GM21381 (cell line): ENCODE results near the gene GPRASP1.
"Not testable (repeated sequence)": the region's sequence is repeated elsewhere in the genome, so short reads cannot be mapped to it uniquely, and the experiment has no call there.

Source experiments
- ATAC-seq: cut with Tn5 transposase; IDR thresholded peaks from one replicate; pipeline ENCODE4 v1.9.1; 2021; ENCODE audit warnings: mild to moderate bottlenecking, moderate library complexity; ENCODE audit not compliant: unreplicated experiment

The GPRASP1 gene, protein sequence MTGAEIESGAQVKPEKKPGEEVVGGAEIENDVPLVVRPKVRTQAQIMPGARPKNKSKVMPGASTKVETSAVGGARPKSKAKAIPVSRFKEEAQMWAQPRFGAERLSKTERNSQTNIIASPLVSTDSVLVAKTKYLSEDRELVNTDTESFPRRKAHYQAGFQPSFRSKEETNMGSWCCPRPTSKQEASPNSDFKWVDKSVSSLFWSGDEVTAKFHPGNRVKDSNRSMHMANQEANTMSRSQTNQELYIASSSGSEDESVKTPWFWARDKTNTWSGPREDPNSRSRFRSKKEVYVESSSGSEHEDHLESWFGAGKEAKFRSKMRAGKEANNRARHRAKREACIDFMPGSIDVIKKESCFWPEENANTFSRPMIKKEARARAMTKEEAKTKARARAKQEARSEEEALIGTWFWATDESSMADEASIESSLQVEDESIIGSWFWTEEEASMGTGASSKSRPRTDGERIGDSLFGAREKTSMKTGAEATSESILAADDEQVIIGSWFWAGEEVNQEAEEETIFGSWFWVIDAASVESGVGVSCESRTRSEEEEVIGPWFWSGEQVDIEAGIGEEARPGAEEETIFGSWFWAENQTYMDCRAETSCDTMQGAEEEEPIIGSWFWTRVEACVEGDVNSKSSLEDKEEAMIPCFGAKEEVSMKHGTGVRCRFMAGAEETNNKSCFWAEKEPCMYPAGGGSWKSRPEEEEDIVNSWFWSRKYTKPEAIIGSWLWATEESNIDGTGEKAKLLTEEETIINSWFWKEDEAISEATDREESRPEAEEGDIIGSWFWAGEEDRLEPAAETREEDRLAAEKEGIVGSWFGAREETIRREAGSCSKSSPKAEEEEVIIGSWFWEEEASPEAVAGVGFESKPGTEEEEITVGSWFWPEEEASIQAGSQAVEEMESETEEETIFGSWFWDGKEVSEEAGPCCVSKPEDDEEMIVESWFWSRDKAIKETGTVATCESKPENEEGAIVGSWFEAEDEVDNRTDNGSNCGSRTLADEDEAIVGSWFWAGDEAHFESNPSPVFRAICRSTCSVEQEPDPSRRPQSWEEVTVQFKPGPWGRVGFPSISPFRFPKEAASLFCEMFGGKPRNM (N-terminal part only)

DNA sequence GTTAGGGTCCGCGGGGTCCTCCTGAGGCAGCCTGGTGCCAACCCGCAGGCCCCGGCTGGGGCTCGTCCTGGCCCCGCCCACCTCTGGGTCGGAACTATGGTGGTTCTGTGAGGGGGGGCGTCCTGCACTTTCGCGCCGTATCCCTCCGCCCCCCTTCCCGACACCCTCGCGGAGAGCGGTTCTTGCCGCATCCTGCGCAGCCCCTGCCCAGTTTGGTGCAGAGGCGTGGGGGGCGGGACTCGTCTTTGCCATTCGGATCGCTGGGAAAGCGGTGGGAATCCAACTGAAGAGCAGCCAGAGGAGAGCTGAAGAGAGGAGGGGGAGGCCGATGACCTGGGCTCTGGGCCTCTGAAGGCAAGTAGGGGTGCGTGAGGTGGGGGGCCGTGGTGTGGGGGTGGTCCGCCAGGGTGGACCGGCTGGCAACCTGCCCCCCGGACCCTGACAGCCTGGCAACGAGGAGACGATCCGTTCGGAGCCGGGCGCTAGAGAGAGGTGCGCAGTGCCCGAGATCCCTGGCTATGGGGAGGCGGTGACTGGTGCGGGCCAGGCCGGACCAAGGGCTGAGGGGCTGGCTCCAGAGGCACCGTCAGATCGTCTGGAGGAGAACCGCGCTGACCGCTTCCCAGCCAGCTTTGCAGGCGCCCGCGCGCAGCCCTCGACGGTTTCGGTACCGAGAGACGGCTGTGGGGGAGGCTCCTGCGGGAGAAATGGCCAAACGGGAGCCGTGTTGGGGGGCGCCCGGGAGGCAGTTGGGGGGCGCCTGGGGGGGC, at the start of gene GPRASP1:
Gene GPRASP1 (plus strand): TSS at position 242 of the 770 bp plus-strand sequence. CDS start 2,431 bp downstream, outside the sequence.
- ATAC-seq = peak; percentile 48

GRCh38 chrX:102604327-102604726, 47.0 kb upstream of the GPRASP1 start:
- no peak for ATAC-seq

GRCh38 chrX:102606115-102606514, 45.2 kb upstream of the GPRASP1 start:
- no peak for ATAC-seq

DNA sequence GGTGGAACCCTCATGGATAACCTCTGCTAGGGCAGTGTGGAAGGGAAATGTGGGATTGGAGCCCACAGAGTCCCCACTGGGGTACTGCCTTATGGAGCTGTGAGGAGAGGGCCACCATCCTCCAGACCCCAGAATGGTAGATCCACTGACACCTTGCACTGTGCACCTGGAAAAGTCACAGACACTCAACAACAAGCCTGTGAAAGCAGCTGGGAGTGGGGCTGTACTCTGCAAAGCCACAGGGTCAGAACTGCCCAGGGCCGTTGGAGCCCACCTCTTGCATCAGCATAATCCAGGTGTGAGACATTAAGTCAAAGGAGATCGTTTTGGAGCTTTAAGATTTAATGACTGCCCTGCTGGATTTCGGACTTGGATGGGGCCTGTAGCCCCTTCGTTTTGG, 40.4 kb upstream of the GPRASP1 start:
- ATAC-seq = no peak

DNA sequence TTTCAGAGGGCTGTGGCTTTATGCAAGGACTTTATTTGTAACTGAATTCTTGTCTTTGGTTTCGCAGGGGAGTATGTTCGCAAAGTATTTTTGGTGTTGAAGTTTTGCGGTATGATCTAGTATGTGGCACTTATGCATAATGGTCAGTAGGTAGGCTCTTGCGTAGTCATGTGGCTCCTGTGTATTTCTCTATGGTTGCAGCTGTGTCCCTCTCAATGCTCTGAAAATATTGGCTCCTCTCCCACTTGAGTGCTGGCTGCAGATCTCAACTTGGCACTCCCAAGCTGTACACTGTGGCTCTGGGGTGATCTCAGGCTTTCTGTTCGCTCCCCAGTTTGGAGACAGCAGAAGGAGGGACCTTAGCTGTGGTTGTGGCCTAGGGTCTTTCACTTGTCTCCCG, 27.2 kb upstream of the GPRASP1 start:
- ATAC-seq = no peak

DNA sequence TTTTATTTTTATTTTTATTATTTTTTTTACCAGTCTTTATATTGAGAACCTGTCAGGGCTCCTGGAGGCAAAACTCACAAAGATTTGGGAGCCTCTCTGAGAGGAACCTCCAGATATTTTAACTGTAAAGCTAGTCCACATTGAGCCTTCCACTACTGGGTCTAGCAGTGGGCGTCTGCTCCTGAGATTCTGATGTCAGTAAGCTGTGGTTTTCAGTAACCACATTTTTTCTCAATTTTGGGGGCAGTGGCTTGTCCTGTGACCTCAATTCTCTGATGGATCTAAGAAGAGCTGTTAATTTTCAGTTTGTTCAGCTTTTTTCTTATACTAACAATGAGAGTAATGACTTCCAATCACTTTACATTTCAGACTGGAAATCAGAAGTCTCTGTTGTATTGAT, 23.6 kb upstream of the GPRASP1 start:
- no peak for ATAC-seq

DNA sequence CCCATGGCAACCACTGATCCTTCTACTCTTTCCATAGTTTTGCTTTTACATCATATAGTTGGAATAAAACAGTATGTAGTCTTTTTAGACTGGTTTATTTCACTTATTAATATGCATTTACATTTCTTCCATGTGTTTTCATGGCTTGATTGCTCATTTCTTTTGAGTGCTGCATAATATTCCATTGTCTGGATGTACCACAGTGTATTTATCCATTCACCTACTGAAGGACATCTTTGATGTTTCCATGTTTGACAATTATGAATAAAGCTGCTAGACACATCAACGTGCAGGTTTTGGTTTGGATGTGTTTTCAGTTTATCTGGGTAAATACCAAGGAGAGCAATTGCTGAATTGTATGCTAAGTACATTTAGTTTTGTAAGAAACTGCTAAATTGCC, 13.7 kb upstream of the GPRASP1 start:
- ATAC-seq = no peak

GRCh38 chrX:102650903-102651241, 411 bp upstream of the GPRASP1 start:
- ATAC-seq = no peak

DNA sequence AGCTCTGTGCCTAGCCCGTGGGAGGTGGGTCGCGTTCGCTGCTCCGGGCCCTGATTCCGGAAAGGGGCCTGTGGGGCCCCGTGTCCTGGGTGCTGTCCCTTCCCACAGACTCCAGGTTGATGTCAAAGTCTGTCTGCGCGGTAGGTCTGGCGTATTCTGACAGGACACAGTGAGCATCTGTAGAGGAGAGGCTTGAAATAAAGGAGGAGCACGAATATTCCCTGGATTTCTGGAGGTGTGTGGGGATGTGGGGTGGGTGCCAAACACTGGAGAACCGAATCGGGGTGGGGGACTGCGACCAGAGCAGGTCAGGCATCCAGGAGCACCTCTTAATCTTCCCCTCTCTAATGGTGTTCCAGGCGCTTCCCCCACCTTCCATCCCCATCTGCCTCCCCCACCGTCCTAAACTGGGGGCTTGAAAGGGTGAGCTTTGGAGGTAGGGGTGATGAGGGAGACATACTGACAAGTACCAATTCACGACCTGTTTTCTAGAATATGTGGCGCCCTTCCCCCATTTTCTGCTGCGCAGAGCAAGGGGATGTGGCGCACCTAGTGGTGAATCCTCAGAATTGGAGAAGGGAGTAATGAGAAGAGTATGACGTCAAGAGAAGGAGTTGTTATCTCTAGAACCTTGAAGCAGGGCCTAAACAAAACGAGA, 877 bp downstream of the GPRASP1 start:
- ATAC-seq = peak; percentile 73

- no peak for ATAC-seq
These were observed 3.4 kb downstream of the GPRASP1 start for GRCh38 chrX:102654696-102655095.

DNA sequence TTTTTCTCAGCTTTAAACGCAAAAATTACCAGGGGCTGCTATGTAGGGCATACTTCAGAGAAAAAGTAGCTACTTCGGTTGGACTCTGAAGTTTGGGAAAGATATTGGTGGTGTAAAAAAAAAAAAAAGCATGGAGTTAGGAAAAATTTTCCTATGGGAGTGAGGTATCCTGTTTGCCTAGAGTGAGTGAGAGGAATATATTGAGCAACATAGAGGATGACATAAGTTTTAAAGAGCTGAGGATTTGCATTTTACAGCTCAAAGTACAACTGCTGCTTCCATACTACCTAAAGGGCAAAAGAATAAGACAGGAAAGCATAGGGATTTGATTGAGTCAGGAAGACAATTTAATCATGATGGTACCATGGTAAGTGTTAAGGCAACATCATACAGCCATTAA, 7.3 kb downstream of the GPRASP1 start:
- no peak for ATAC-seq

DNA sequence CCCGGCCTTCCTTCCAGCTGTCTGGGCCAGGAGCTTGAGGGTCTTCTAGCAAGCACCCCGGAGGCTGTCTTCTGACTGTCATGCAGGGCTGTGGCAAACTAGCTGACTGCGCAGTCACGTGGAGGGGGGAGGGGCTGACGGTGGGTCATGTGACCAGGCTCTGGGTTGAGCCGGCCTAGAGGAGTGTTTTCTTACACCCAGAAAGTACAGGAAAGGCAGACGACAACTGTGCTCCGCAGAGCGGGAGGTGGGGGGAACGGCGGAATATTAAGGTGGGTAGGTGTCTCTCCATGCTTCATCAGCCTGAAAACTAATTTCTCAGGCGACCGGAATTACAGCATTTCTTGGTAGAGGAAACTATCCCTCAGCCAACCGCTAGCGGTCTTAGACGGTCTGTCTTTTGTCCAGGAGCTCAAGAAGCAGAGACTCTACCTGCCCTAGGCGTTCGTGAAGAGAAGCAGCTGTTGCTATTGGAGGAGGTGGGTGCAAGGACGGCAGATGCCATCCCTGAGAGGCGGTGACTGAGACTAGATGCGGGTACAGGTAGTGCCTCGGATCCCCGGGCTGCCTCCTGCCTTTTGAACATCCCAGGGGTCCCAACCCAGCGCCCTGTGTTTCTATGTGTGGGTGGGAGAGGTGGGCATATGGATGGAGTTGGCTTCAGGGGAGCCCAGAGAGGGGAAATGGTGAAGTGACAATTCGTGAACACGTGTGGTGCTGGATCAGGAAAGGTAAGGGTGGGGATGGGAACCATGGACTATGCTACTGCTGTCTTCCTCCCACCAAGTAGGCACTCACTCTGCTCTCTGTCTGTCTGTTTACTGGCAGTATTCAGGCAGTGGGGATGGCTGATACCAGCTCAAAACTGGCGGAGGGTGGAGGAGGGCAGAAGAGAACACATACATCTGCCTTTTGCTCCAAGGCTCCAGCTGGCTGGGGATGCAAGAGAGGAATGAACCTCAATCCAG, 8.8 kb downstream of the GPRASP1 start:
- peak; percentile 98 for ATAC-seq

GRCh38 chrX:102663820-102664219, 12.5 kb downstream of the GPRASP1 start:
- ATAC-seq = not testable (repeated sequence)

DNA sequence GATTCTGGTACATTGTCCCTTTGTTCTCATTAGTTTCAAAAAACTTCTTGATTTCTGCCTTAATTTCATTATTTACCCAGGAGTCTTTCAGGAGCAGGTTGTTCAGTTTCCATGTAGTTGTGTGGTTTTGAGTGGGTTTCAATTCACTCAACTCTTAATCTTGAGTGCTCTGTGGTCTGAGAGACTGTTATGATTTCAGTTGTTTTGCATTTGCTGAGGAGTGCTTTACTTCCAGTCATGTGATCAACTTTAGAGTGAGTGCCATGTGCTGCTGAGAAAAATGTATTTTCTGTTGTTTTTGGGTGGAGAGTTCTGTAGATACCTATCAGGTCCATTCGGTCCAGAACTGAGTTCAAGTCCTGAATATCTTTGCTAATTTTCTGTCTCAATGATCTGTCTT, 15.8 kb downstream of the GPRASP1 start:
- not testable (repeated sequence) for ATAC-seq

- no peak for ATAC-seq
These were observed 18.2 kb downstream of the GPRASP1 start for GRCh38 chrX:102669526-102669925.

- no peak for ATAC-seq
These were observed 21.6 kb downstream of the GPRASP1 start for GRCh38 chrX:102672856-102673255.

- ATAC-seq = not testable (repeated sequence)
These were observed 26.2 kb downstream of the GPRASP1 start for GRCh38 chrX:102677479-102677878.

- ATAC-seq = no peak
These were observed 33.7 kb downstream of the GPRASP1 start for GRCh38 chrX:102684772-102685520.
